ENCODE results near the gene CERCAM. TPM values are rescaled to one million over a fixed set of nuclear protein-coding genes. Genes with fewer than 3 reads are reported as not detected.

The CERCAM gene
- total RNA-seq, 1 donor from 2014 or later, result 47.3 TPM

DNA sequence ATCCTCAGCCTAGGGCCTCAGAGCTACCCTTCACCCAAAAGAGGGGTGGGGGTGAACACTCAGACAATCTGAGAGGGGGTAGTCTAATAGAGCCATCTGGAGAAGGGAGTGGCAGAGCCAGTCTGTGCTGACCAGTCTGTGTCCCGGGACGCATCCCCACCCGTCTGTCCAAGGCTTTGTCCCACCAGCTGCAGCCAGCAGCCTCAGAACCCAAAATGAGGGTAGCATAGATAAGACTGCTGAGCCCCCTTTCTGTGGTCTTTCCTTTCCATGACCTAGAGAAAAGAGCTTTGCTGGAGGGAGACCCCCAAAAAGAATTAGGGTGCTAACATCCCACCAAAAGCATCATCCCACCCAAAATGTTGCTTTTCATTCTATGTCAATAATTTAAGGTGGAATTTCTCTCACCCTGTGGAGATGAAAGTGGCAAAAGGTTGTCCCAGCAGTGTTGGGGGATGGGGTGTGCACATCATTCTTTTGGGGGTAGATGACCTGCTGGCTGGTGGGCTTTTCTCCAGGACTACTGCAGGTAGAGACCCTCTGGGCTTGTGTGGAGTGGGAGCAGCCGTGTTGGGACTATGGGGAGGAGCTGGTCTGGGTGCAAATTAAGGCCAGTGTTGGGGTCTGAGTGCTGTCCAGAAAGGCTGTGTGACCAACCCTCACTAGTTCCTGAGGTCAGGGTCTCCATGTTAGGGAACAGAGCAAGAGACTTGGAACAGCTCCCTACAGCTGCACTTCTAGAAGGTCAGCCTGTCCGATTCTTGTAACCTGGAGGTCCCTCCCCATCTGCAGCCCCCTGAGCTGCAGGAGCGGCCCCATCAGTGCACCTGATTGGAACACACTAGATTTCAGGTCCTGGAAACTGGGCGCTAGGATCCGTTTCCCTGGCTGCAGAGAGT lies 29.6 kb upstream of the CERCAM start:
- Mint-ChIP-seq H3K4me3 (peak overlapping the region; percentile 59), H3K27me3 (peaks cover 49% of the 10 kb centered on the region), H3K9me3 (no peaks in the 10 kb centered on the region), H3K36me3 (peaks cover 15% of the 10 kb centered on the region), H3K4me1 (ENCODE audit: unreplicated experiment) (peaks cover 5% of the 10 kb centered on the region), H3K27ac (no peak overlapping the region)
- DNase-seq (ENCODE audit: extremely low spot score, unreplicated experiment), result no peak
- TF ChIP-seq, protein P1, sequence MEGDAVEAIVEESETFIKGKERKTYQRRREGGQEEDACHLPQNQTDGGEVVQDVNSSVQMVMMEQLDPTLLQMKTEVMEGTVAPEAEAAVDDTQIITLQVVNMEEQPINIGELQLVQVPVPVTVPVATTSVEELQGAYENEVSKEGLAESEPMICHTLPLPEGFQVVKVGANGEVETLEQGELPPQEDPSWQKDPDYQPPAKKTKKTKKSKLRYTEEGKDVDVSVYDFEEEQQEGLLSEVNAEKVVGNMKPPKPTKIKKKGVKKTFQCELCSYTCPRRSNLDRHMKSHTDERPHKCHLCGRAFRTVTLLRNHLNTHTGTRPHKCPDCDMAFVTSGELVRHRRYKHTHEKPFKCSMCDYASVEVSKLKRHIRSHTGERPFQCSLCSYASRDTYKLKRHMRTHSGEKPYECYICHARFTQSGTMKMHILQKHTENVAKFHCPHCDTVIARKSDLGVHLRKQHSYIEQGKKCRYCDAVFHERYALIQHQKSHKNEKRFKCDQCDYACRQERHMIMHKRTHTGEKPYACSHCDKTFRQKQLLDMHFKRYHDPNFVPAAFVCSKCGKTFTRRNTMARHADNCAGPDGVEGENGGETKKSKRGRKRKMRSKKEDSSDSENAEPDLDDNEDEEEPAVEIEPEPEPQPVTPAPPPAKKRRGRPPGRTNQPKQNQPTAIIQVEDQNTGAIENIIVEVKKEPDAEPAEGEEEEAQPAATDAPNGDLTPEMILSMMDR (conservative IDR thresholded peaks at IDR 0.05), result no peak

DNA sequence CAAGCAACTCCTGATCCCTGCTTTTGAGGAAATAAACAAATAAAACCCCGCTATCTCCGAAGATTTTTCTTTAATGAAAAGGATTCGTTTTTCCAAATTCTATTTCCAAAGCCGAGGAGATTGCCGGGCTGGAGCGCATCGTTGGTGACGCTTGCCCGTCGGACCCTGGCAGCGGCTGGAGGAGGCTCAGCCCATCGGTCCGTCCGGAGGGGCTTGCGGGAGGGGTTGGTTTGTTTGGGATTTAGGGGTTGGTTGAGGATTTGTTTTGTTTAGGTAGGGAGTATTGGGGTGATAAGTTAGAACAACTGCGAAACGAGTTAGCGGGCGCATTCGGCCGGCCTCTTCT lies 28.7 kb upstream of the CERCAM start:
- no peaks in the 10 kb centered on the region for H3K9me3 Mint-ChIP-seq
- no peak for DNase-seq (ENCODE audit: extremely low spot score, unreplicated experiment)
- H3K4me3 Mint-ChIP-seq, result peak overlapping the region; percentile 84
- TF ChIP-seq, protein P1 (conservative IDR thresholded peaks at IDR 0.05), result no peak
- peak overlapping the region; percentile 84 for H3K27ac Mint-ChIP-seq
- H3K27me3 Mint-ChIP-seq, result peaks cover 55% of the 10 kb centered on the region
- H3K4me1 Mint-ChIP-seq (ENCODE audit: unreplicated experiment), result peaks cover 5% of the 10 kb centered on the region
- peaks cover 15% of the 10 kb centered on the region for H3K36me3 Mint-ChIP-seq

DNA sequence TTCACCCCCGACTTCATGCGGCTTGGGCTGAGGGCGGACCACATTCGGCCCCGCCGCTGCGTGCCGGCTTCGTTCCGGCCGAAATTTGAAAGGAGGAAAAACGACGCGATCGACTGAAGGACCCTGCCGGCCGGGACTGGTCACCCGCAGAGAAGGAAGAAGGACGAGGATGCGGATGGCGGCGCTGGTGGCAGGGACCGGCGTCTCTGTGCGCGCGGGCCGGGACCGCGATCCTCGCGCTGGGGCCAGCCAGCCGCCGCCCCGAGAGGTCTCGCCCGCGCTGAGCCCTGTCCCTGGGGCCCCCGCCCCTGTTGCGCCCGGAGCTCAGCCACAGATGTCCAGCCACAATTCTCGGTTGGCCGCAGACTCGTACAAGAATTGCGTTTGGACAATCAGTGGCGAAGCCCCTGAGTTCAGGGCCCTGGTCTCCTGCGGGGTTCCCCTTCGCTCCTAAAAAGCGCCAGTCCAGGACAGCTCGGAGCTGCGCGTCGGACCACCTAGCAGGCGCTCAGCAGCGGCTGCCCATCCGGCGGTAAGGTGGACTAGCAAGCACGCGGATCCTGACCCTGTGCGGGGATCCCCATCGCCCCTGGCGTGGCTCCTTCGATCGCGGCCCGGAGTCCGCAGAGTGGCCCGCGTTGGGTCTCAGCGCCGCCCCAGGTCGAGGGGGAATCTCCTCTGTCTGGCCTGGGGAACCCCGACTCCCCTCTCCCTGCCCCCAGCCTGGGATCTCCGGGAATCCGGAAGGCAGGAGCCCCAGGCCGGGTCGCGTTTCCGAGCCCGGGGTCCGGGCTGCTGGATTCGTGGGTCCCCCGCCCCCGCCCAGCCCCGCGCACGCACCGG lies 28.1 kb upstream of the CERCAM start:
- Mint-ChIP-seq H3K36me3 (peaks cover 15% of the 10 kb centered on the region), H3K4me3 (peak overlapping the region; percentile 84), H3K9me3 (no peaks in the 10 kb centered on the region), H3K27me3 (peaks cover 61% of the 10 kb centered on the region), H3K27ac (peak overlapping the region; percentile 84), H3K4me1 (ENCODE audit: unreplicated experiment) (peaks cover 11% of the 10 kb centered on the region)
- TF ChIP-seq, protein P1 (conservative IDR thresholded peaks at IDR 0.05), result no peak
- no peak for DNase-seq (ENCODE audit: extremely low spot score, unreplicated experiment)

DNA sequence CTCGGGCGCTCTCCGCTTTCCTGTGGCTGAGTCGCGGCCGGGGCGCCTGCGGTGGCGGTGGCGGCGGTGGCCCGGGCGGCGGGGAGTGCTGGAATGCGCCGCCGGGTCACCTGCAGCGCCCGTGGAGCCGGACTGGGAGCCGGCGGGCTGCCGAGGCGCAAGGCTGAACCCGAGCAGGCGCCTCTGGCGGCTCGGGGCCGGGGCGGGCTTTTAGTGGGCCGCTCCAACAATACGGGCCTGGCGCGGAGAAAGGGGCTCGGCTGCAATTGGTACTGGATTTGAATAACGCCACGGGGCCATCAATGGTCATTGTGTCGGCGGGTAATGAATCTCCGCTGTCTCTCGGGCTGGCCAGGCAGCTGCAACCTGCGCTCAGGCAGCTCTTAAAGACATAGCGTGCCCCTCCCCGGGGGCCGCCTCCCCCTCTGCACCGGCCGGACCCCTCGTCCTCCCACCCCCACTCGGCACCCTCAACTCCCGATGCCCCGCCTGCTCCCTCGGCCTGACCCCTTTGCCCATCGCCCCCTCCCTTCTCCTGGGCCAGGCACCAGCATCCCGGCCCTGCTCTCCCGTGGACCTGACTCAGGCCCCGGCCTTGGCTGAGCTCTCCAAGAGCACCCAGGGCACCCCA lies 27.4 kb upstream of the CERCAM start:
- Mint-ChIP-seq H3K27ac (no peak overlapping the region), H3K9me3 (no peaks in the 10 kb centered on the region), H3K36me3 (peaks cover 12% of the 10 kb centered on the region), H3K27me3 (peaks cover 68% of the 10 kb centered on the region), H3K4me3 (peak overlapping the region; percentile 70), H3K4me1 (ENCODE audit: unreplicated experiment) (peaks cover 14% of the 10 kb centered on the region)
- no peak for DNase-seq (ENCODE audit: extremely low spot score, unreplicated experiment)
- TF ChIP-seq, protein P1 (conservative IDR thresholded peaks at IDR 0.05), result no peak

DNA sequence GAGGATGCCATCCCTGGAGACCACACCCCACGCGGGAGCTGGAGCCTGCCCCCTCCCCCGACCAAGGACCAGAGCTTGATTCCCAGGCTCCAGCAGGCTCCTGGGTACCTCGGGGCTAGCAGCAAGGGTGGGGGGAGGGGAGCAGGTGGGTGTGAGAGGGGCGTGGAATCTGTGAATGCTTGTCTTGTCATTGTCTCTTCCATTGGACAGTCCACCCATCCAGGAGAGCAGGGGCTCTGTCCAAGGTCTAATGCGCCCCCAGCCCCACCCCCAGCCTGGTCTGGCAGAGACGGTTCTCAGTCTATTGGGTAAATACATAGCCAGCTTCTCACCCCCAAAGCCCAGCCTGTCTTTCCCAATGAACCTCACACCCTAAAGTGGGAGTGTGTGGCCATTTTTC lies 26.7 kb upstream of the CERCAM start:
- Mint-ChIP-seq H3K4me1 (ENCODE audit: unreplicated experiment) (peaks cover 14% of the 10 kb centered on the region), H3K9me3 (no peaks in the 10 kb centered on the region), H3K27me3 (peaks cover 68% of the 10 kb centered on the region), H3K27ac (peak overlapping the region; percentile 38), H3K4me3 (peak overlapping the region; percentile 75), H3K36me3 (peaks cover 11% of the 10 kb centered on the region)
- DNase-seq (ENCODE audit: extremely low spot score, unreplicated experiment), result no peak
- TF ChIP-seq, protein P1 (conservative IDR thresholded peaks at IDR 0.05), result no peak

All from type B pancreatic cell (in vitro differentiated cells).